K562 (cell line): Measurements from ENCODE around the gene EPB41L2.

Source experiments
- MAFK ChIP-seq: IDR thresholded peaks from 2 replicates; pipeline ENCODE4 v1.6.1; 2011; ENCODE audit warnings: low read length, improper control_type of control experiment
- TF ChIP-seq, protein P1 (sequence below), 3 experiments: IDR thresholded peaks in 2 of 3; conservative IDR thresholded peaks in 1 of 3; 2 replicates each; pipeline ENCODE4 v1.5.1; 2011 to 2012; ENCODE audit warnings: low read length in 3 of 3, mild to moderate bottlenecking in 3 of 3, control low read depth in 2 of 3, improper control_type of control experiment in 1 of 3, inconsistent platforms in 1 of 3, low read depth in 1 of 3, mixed read lengths in 1 of 3, moderate library complexity in 1 of 3; ENCODE audit not compliant: insufficient read depth in 2 of 3

DNA sequence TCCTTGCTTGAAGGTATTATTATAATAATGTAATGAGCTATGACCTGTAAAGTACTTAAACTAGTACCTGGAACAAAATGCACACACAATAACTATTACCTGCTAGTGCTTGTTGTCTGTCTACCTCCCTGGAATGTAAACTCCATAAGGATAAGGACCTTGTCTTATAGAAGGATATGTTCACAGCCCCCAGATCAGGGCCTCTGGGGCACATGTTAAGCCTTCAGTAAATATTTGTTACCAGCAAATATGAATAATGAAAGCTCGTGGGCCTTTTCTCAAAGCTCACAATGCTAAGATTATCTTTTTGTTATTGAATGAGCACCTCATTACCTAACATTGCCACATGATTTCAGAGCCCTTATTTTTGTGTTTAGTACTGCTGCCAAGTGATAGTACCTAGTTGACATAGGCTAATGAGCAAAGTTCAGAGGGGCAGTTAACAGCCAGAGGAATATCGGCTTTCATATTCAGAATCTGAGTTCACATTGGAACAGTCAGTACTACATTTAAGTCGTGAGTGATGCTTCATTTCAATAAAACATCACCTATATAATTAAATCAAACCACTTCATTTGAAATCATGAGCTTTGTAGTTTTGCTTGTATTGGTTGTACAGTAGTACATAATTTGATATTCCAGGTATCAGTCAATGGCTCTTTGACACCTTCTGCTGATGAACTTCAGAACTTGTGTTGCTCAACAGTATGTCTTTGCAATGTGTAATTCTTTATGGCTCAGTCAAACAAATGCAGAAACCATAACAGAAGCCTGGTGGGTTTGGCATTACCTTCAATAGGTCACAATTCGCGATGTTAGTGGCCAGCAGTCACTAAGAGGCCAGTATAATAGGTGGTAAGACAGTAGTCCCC is 247.6 kb downstream of the EPB41L2 start:
- TF ChIP-seq, protein P1, sequence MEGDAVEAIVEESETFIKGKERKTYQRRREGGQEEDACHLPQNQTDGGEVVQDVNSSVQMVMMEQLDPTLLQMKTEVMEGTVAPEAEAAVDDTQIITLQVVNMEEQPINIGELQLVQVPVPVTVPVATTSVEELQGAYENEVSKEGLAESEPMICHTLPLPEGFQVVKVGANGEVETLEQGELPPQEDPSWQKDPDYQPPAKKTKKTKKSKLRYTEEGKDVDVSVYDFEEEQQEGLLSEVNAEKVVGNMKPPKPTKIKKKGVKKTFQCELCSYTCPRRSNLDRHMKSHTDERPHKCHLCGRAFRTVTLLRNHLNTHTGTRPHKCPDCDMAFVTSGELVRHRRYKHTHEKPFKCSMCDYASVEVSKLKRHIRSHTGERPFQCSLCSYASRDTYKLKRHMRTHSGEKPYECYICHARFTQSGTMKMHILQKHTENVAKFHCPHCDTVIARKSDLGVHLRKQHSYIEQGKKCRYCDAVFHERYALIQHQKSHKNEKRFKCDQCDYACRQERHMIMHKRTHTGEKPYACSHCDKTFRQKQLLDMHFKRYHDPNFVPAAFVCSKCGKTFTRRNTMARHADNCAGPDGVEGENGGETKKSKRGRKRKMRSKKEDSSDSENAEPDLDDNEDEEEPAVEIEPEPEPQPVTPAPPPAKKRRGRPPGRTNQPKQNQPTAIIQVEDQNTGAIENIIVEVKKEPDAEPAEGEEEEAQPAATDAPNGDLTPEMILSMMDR (IDR thresholded peaks at IDR 0.05 in 2 of 3, conservative IDR thresholded peaks at IDR 0.05 in 1 of 3; ENCODE audit: insufficient read depth in 2 of 3, low read depth in 1 of 3, low read length in 3 of 3) = no peak
- no peak for TF ChIP-seq MAFK
